GM10266 (cell line): Measurements from ENCODE around the gene USP10.
A peak's percentile ranks its signal among the peaks of the same experiment; 100 is the strongest.

Experiments used
- DNase-seq: peaks from one replicate; pipeline ENCODE4 v3.0.0; 2012; ENCODE audit errors: extremely low spot score
- TF ChIP-seq, protein P1 (sequence below): IDR thresholded peaks from 2 replicates; pipeline ENCODE4 v1.5.1; 2012; ENCODE audit warnings: mild to moderate bottlenecking, low read depth; ENCODE audit not compliant: control insufficient read depth, insufficient read depth; ENCODE audit errors: missing control alignments

Gene USP10

GRCh38 chr16:84722068-84722467 lies 22.3 kb downstream of the USP10 start:
- no peak for DNase-seq
- TF ChIP-seq, protein P1, sequence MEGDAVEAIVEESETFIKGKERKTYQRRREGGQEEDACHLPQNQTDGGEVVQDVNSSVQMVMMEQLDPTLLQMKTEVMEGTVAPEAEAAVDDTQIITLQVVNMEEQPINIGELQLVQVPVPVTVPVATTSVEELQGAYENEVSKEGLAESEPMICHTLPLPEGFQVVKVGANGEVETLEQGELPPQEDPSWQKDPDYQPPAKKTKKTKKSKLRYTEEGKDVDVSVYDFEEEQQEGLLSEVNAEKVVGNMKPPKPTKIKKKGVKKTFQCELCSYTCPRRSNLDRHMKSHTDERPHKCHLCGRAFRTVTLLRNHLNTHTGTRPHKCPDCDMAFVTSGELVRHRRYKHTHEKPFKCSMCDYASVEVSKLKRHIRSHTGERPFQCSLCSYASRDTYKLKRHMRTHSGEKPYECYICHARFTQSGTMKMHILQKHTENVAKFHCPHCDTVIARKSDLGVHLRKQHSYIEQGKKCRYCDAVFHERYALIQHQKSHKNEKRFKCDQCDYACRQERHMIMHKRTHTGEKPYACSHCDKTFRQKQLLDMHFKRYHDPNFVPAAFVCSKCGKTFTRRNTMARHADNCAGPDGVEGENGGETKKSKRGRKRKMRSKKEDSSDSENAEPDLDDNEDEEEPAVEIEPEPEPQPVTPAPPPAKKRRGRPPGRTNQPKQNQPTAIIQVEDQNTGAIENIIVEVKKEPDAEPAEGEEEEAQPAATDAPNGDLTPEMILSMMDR = no peak

DNA sequence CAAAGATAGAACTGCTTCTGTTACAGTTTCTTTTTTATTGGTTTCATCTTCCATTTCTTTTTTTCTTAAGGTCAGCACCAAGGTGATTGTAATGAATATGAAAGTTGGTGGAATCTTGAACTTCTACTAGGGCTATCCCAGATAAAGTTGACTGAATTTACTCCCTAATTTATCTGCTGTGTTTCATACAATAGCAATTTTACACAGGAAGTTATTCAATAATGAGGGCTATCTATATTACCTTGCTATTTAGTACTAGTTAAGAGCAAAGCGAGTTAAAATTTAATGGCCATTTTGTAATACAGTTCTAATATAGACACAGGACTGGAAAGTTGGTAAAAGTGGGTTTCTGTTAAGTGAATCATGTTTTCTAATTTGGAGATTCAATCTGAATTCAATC lies 24.1 kb downstream of the USP10 start:
- TF ChIP-seq, protein P1 = no peak
- no peak for DNase-seq

GRCh38 chr16:84724606-84725309 lies 25.0 kb downstream of the USP10 start:
- TF ChIP-seq, protein P1 = no peak
- DNase-seq = peak; percentile 28

GRCh38 chr16:84725481-84726078 lies 25.8 kb downstream of the USP10 start:
- TF ChIP-seq, protein P1 = no peak
- DNase-seq = no peak

GRCh38 chr16:84726079-84726668 lies 26.4 kb downstream of the USP10 start:
- DNase-seq = peak; percentile 30

GRCh38 chr16:84726669-84727467 lies 27.1 kb downstream of the USP10 start:
- TF ChIP-seq, protein P1 = no peak
- no peak for DNase-seq

More at GRCh38 chr16:84726079-84726668, 26.4 kb downstream of the USP10 start:
- TF ChIP-seq, protein P1 = peak; percentile 88
